Naive B cell (primary cell): ENCODE measurements around the gene PRM2. TPM values are rescaled to one million over a fixed set of nuclear protein-coding genes. Genes with fewer than 3 reads are reported as not detected.

Experiments used
- ATAC-seq, 2 donors: fragments of 150-1000 bp; cut with Tn5 transposase; 2 replicates each; pipeline ENCODE4 v1.10.0; 2021; ENCODE audit warnings: low read depth in 2 of 2, mild to moderate bottlenecking in 2 of 2, moderate library complexity in 2 of 2
- DNase-seq: peaks from one replicate; pipeline ENCODE4 v3.0.0; 2022
- H3K27ac Mint-ChIP-seq, 6 donors: one replicate each; pipeline ENCODE4 v1.8.0; 2020 to 2022; ENCODE audit warnings: mild to moderate bottlenecking in 6 of 6, mixed read lengths in 6 of 6, moderate library complexity in 5 of 6, inconsistent platforms in 2 of 6
- H3K27me3 Mint-ChIP-seq, 3 donors: one replicate each; pipeline ENCODE4 v1.8.0; 2021 to 2022; ENCODE audit warnings: mixed read lengths in 3 of 3, mild to moderate bottlenecking in 1 of 3
- H3K36me3 Mint-ChIP-seq, 2 donors: one replicate each; pipeline ENCODE4 v1.8.0; 2020 to 2022; ENCODE audit warnings: mixed read lengths in 2 of 2, inconsistent platforms in 1 of 2, mild to moderate bottlenecking in 1 of 2
- H3K4me1 Mint-ChIP-seq, 3 donors: one replicate each; pipeline ENCODE4 v1.8.0; 2020 to 2022; ENCODE audit warnings: mixed read lengths in 3 of 3, inconsistent platforms in 1 of 3, mild to moderate bottlenecking in 1 of 3, moderate library complexity in 1 of 3
- H3K4me3 Mint-ChIP-seq, 8 donors: one replicate each; pipeline ENCODE4 v1.8.0; 2020 to 2022; ENCODE audit warnings: mild to moderate bottlenecking in 8 of 8, mixed read lengths in 8 of 8, moderate library complexity in 8 of 8, inconsistent platforms in 2 of 8
- H3K9me3 Mint-ChIP-seq, 7 donors: one replicate each; pipeline ENCODE4 v1.8.0; 2020 to 2022; ENCODE audit warnings: mixed read lengths in 7 of 7, mild to moderate bottlenecking in 5 of 7, inconsistent platforms in 2 of 7, moderate library complexity in 1 of 7
- polyA plus RNA-seq, 6 donors: library from polyadenylated mRNA; unstranded; fragments of 300-500 nt; fragmentation: Illumina TruSeq; gene quantifications; one replicate each; pipeline ENCODE4 v1.2.3, GENCODE V29; 2021; ENCODE audit warnings: low read depth in 6 of 6

Gene PRM2
- polyA plus RNA-seq, 6 donors from 2014 or later, result not detected

- H3K27ac Mint-ChIP-seq, result peak overlapping the region in 5 of 6 donors; percentile 9 to 69 (median 34)
Observed at GRCh38 chr16:11313493-11314308, 37.4 kb upstream of the PRM2 start.

GRCh38 chr16:11312718-11313492 is 36.6 kb upstream of the PRM2 start:
- Mint-ChIP-seq H3K27me3 (no peaks in the 10 kb centered on the region), H3K4me3 (peak overlapping the region in 6 of 8 donors; percentile 2 to 68 (median 41)), H3K27ac (peak overlapping the region; percentile 13 to 93 (median 74)), H3K4me1 (peaks cover 43 to 80% (median 75%) of the 10 kb centered on the region in 3 donors), H3K36me3 (no peaks in the 10 kb centered on the region), H3K9me3 (peaks cover 0 to 2% (median 0%) of the 10 kb centered on the region in 7 donors)
- ATAC-seq, result no peak
- no peak for DNase-seq

More at GRCh38 chr16:11313493-11314308, 37.4 kb upstream of the PRM2 start:
- Mint-ChIP-seq H3K4me3 (peak overlapping the region in 3 of 8 donors; percentile 11 to 64 (median 52)), H3K9me3 (peaks cover 0 to 3% (median 0%) of the 10 kb centered on the region in 7 donors), H3K36me3 (no peaks in the 10 kb centered on the region), H3K27me3 (no peaks in the 10 kb centered on the region), H3K4me1 (peaks cover 39 to 75% (median 67%) of the 10 kb centered on the region in 3 donors)
- DNase-seq (no peak), ATAC-seq (no peak)

- peak overlapping the region; percentile 50 to 90 (median 78) for H3K4me3 Mint-ChIP-seq
- DNase-seq (peak; percentile 87), ATAC-seq (peak; percentile 72 to 76)
- H3K27me3 Mint-ChIP-seq, result no peaks in the 10 kb centered on the region
- H3K36me3 Mint-ChIP-seq, result no peaks in the 10 kb centered on the region
- H3K9me3 Mint-ChIP-seq, result peaks cover 0 to 3% (median 0%) of the 10 kb centered on the region in 7 donors
- peak overlapping the region; percentile 87 to 99 (median 99) for H3K27ac Mint-ChIP-seq
- peaks cover 52 to 91% (median 85%) of the 10 kb centered on the region in 3 donors for H3K4me1 Mint-ChIP-seq
Observed at GRCh38 chr16:11310997-11311561, 34.8 kb upstream of the PRM2 start.

GRCh38 chr16:11310634-11310977 is 34.3 kb upstream of the PRM2 start:
- Mint-ChIP-seq H3K27ac (peak overlapping the region; percentile 87 to 99 (median 99)), H3K27me3 (no peaks in the 10 kb centered on the region), H3K4me1 (peaks cover 52 to 94% (median 85%) of the 10 kb centered on the region in 3 donors), H3K36me3 (no peaks in the 10 kb centered on the region), H3K4me3 (peak overlapping the region; percentile 50 to 90 (median 78)), H3K9me3 (peaks cover 0 to 3% (median 0%) of the 10 kb centered on the region in 7 donors)
- no peak for DNase-seq
- ATAC-seq, result no peak

- Mint-ChIP-seq H3K27ac (peak overlapping the region; percentile 87 to 99 (median 99)), H3K4me1 (peaks cover 52 to 97% (median 86%) of the 10 kb centered on the region in 3 donors), H3K4me3 (peak overlapping the region; percentile 50 to 90 (median 78)), H3K27me3 (no peaks in the 10 kb centered on the region), H3K36me3 (no peaks in the 10 kb centered on the region), H3K9me3 (peaks cover 0 to 3% (median 0%) of the 10 kb centered on the region in 7 donors)
- peak; percentile 52 to 56 for ATAC-seq
- DNase-seq, result peak; percentile 82
Observed at GRCh38 chr16:11309895-11310633, 33.8 kb upstream of the PRM2 start.

GRCh38 chr16:11308493-11309283 is 32.4 kb upstream of the PRM2 start:
- Mint-ChIP-seq H3K27ac (peak overlapping the region; percentile 70 to 99 (median 90)), H3K27me3 (no peaks in the 10 kb centered on the region), H3K9me3 (peaks cover 0 to 3% (median 0%) of the 10 kb centered on the region in 7 donors), H3K36me3 (no peaks in the 10 kb centered on the region), H3K4me1 (peaks cover 49 to 95% (median 75%) of the 10 kb centered on the region in 3 donors), H3K4me3 (peak overlapping the region; percentile 28 to 83 (median 79))
- peak; percentile 76 for DNase-seq
- peak; percentile 51 to 52 for ATAC-seq

GRCh38 chr16:11307639-11308492 is 31.6 kb upstream of the PRM2 start:
- ATAC-seq (no peak), DNase-seq (no peak)
- H3K4me1 Mint-ChIP-seq, result peaks cover 42 to 89% (median 74%) of the 10 kb centered on the region in 3 donors
- H3K27ac Mint-ChIP-seq, result peak overlapping the region in 5 of 6 donors; percentile 47 to 99 (median 87)
- no peaks in the 10 kb centered on the region for H3K36me3 Mint-ChIP-seq
- H3K9me3 Mint-ChIP-seq, result peaks cover 0 to 3% (median 0%) of the 10 kb centered on the region in 7 donors
- peak overlapping the region in 5 of 8 donors; percentile 28 to 79 (median 50) for H3K4me3 Mint-ChIP-seq
- H3K27me3 Mint-ChIP-seq, result no peaks in the 10 kb centered on the region

- DNase-seq (no peak), ATAC-seq (no peak)
- peaks cover 41 to 84% (median 70%) of the 10 kb centered on the region in 3 donors for H3K4me1 Mint-ChIP-seq
- H3K27ac Mint-ChIP-seq, result peak overlapping the region in 2 of 6 donors; percentile 48 to 70
- H3K27me3 Mint-ChIP-seq, result no peaks in the 10 kb centered on the region
- H3K36me3 Mint-ChIP-seq, result no peaks in the 10 kb centered on the region
- peak overlapping the region in 6 of 8 donors; percentile 35 to 86 (median 61) for H3K4me3 Mint-ChIP-seq
- peaks cover 0 to 3% (median 0%) of the 10 kb centered on the region in 7 donors for H3K9me3 Mint-ChIP-seq
Observed at GRCh38 chr16:11306997-11307638, 30.8 kb upstream of the PRM2 start.

GRCh38 chr16:11306381-11306780 is 30.1 kb upstream of the PRM2 start:
- H3K27me3 Mint-ChIP-seq, result no peaks in the 10 kb centered on the region
- H3K4me1 Mint-ChIP-seq, result peaks cover 40 to 78% (median 63%) of the 10 kb centered on the region in 3 donors
- H3K4me3 Mint-ChIP-seq, result peak overlapping the region in 3 of 8 donors; percentile 25 to 68 (median 38)
- no peak for ATAC-seq
- H3K9me3 Mint-ChIP-seq, result peaks cover 0 to 3% (median 0%) of the 10 kb centered on the region in 7 donors
- no peaks in the 10 kb centered on the region for H3K36me3 Mint-ChIP-seq
- H3K27ac Mint-ChIP-seq, result peak overlapping the region in 1 of 6 donors; percentile 57
- DNase-seq, result no peak

GRCh38 chr16:11303405-11304138 is 27.3 kb upstream of the PRM2 start:
- Mint-ChIP-seq H3K27me3 (no peaks in the 10 kb centered on the region), H3K9me3 (peaks cover 0 to 3% (median 0%) of the 10 kb centered on the region in 7 donors), H3K4me3 (no peak overlapping the region), H3K36me3 (no peaks in the 10 kb centered on the region), H3K27ac (peak overlapping the region in 1 of 6 donors; percentile 17), H3K4me1 (peaks cover 38 to 72% (median 54%) of the 10 kb centered on the region in 3 donors)
- ATAC-seq, result no peak
- DNase-seq, result no peak
